Measurements from ENCODE around the gene RHOB. TPM values are rescaled to one million over a fixed set of nuclear protein-coding genes. Genes with fewer than 3 reads are reported as not detected.
A peak's percentile ranks its signal among the peaks of the same experiment; 100 is the strongest.

The RHOB gene
- total and polyA plus RNA-seq, 7 donors, result 111 to 669 (median 194) TPM

DNA sequence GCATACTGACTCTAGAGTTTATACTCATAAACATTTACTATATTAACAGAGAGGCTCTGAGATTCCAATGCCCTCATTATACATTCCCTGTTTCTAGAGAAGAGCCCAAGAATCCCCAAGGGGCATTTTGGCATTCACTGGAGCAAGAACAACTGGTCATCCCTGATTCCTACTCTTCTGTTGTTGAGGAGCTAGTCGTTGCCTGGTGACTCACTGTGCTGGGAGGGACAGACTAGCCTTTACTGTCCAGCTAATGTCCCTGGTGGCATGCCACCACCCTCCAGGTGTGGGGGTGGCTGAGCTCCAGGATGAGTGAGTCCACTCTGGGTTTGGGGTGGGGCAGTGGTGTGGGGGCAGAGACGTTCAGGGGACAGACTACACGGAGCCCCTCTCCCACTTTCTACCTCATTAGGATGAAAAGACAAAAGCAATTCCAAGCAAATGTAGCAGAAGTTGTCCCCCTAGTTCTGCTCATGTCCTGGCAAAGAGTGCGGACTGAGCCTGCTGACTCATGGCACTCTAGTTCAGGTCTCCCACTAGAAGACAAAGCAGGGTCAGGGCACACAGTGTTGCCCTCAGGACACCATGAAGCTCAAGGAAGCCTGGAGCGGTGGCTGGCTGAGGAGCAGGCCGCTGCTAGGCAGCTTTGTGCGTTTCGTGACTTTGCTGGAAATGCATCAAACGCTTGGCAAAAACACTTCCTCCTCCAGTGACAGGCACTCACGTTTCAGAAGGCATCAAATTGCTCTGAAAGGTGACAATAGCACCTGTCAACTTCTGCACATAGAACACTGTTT is 49.4 kb downstream of the RHOB start:
- peak; percentile 89 to 95 (median 92) for ATAC-seq
- 35 to 58% (median 40%) methylated on average over 10 of the region's 10 CpGs for WGBS, 3 donors

DNA sequence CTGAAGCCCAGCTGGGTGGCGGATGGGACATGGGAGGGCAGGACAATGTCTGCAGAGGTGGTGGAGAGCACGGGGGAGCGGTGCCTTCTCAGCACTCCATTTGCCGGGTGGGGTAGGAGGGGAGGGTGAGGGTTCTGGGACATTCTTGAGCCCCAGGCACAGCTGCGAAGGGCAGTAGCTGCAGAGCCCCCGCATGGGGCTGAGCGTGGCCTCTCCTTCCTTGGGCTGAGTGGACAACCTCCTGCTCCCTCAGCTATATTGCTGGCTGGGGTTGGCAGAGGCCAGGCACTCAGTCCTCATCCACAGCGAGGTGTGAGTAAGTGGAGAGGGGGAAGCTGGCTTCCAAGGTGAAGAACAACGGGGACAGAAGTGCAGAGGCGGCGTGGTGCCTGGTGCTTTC is 50.1 kb downstream of the RHOB start:
- intact Hi-C loops (cut with DNase I), result no loop called here
- Histone ChIP-seq H3K36me3 (ENCODE audit: insufficient read depth in 1 of 2, low read depth in 1 of 2) (no peaks in the 10 kb centered on the region), H3K4me1 (peaks cover 15% of the 10 kb centered on the region), H3K4me3 (no peak overlapping the region), H3K27ac (peak overlapping the region; percentile 72), H3K9me3 (no peaks in the 10 kb centered on the region), H3K27me3 (ENCODE audit: insufficient read depth in 3 of 3, low read length in 2 of 3) (no peaks in the 10 kb centered on the region)
- peak; percentile 23 to 60 (median 49) for ATAC-seq
- DNase-seq, result peak in 1 of 2 donors; percentile 52
- WGBS, 3 donors, result 61 to 83% (median 66%) methylated on average over 11 of the region's 11 CpGs
- TF ChIP-seq, protein P1, sequence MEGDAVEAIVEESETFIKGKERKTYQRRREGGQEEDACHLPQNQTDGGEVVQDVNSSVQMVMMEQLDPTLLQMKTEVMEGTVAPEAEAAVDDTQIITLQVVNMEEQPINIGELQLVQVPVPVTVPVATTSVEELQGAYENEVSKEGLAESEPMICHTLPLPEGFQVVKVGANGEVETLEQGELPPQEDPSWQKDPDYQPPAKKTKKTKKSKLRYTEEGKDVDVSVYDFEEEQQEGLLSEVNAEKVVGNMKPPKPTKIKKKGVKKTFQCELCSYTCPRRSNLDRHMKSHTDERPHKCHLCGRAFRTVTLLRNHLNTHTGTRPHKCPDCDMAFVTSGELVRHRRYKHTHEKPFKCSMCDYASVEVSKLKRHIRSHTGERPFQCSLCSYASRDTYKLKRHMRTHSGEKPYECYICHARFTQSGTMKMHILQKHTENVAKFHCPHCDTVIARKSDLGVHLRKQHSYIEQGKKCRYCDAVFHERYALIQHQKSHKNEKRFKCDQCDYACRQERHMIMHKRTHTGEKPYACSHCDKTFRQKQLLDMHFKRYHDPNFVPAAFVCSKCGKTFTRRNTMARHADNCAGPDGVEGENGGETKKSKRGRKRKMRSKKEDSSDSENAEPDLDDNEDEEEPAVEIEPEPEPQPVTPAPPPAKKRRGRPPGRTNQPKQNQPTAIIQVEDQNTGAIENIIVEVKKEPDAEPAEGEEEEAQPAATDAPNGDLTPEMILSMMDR (IDR thresholded peaks at IDR 0.05), result no peak

More for the DNA sequence above, 49.4 kb downstream of the RHOB start:
- Histone ChIP-seq H3K27ac (peak overlapping the region; percentile 72), H3K4me1 (peaks cover 15% of the 10 kb centered on the region), H3K36me3 (ENCODE audit: insufficient read depth in 1 of 2, low read depth in 1 of 2) (no peaks in the 10 kb centered on the region), H3K9me3 (no peaks in the 10 kb centered on the region), H3K27me3 (ENCODE audit: insufficient read depth in 3 of 3, low read length in 2 of 3) (no peaks in the 10 kb centered on the region), H3K4me3 (no peak overlapping the region)
- TF ChIP-seq, protein P1 (IDR thresholded peaks at IDR 0.05), result no peak
- DNase-seq, result peak; percentile 73 to 86
- intact Hi-C loops (cut with DNase I), result no loop called here

Other genes starting within 250 kb of the RHOB start
- under 1 TPM in 3 of 4 donors, not detected in 1; 0.09 to 0.38 (median 0.13) TPM for gene SDC1, start 221.9 kb upstream of the RHOB start, total RNA-seq
- gene SDC1, start 221.9 kb upstream of the RHOB start, polyA plus RNA-seq, result under 1 TPM; 0.07 to 0.38 (median 0.10) TPM
- gene PUM2, start 96.2 kb upstream of the RHOB start, total RNA-seq, result 10 to 100 TPM; 37.3 to 61.7 (median 48.6) TPM
- gene PUM2, start 96.2 kb upstream of the RHOB start, polyA plus RNA-seq, result 10 to 100 TPM; 13.0 to 50.5 (median 20.4) TPM
- 10 to 100 TPM in 3 of 4 donors, 1 to 10 TPM in 1; 9.2 to 12.1 (median 11.4) TPM for gene HS1BP3, start 204.0 kb downstream of the RHOB start, total RNA-seq
- 10 to 100 TPM; 12.6 to 20.6 (median 13.2) TPM for gene HS1BP3, start 204.0 kb downstream of the RHOB start, polyA plus RNA-seq
- under 1 TPM; 0.04 to 0.94 (median 0.17) TPM for gene GDF7, start 220.1 kb downstream of the RHOB start, total RNA-seq
- gene GDF7, start 220.1 kb downstream of the RHOB start, polyA plus RNA-seq, result under 1 TPM; 0.03 to 0.04 (median 0.04) TPM

Measured in psoas muscle (tissue), 8 donors.